Vagina (tissue), 2 donors: ENCODE data around the gene BNC2. TPM values are rescaled to one million over a fixed set of nuclear protein-coding genes. Genes with fewer than 3 reads are reported as not detected.

ENCODE experiments used
- DNase-seq, 2 donors: peaks; one replicate each; pipeline ENCODE4 v3.0.0-alpha.2; 2017; ENCODE audit errors: extremely low spot score in 2 of 2
- H3K27ac ChIP-seq: fragments of 200-600 bp; sonication (generic); one replicate; pipeline ENCODE4 v1.5.1; 2019
- H3K27me3 ChIP-seq: fragments of 200-600 bp; sonication (generic); one replicate; pipeline ENCODE4 v1.5.1; 2019
- H3K36me3 ChIP-seq, 2 donors: fragments of 200-600 bp; sonication (generic); one replicate each; pipeline ENCODE4 v1.5.1; 2017 to 2019
- H3K4me1 ChIP-seq: fragments of 200-600 bp; sonication (generic); one replicate; pipeline ENCODE4 v1.5.1; 2019
- H3K4me3 ChIP-seq, 2 donors: fragments of 200-600 bp; sonication (generic); 1 replicate in 1 of 2; 2 replicates in 1 of 2; pipeline ENCODE4 v1.5.1; 2016 to 2019
- H3K9me3 ChIP-seq: fragments of 200-600 bp; sonication (generic); one replicate; pipeline ENCODE4 v1.5.1; 2019
- POLR2A ChIP-seq, 2 donors: fragments of 450-650 bp; IDR thresholded peaks; one replicate each; pipeline ENCODE4 v1.6.1; 2017; ENCODE audit warnings: antibody characterized with exemption in 2 of 2, mild to moderate bottlenecking in 2 of 2, moderate library complexity in 2 of 2
- POLR2AphosphoS5 ChIP-seq, 2 donors: sonication (generic); formaldehyde crosslinking; IDR thresholded peaks; one replicate each; pipeline ENCODE4 v1.9.0; 2017; ENCODE audit warnings: antibody characterized with exemption in 2 of 2, mild to moderate bottlenecking in 2 of 2, low read depth in 1 of 2; ENCODE audit not compliant: insufficient read depth in 1 of 2
- intact Hi-C: fragments of 100-400 bp; cut with DNase I; formaldehyde crosslinking; loops from one replicate; pipeline ENCODE4 v1.15.1; 2023
- total RNA-seq: library from RNA; depleted of rRNA; stranded (reverse); fragments of >200 nt; gene quantifications from one replicate; pipeline ENCODE4 v1.2.3, GENCODE V29; 2016
- TF ChIP-seq, protein P1 (sequence below), 3 experiments: fragments of 450-650 bp in 2 of 3; fragments of 200-600 bp in 1 of 3; sonication (generic) in 1 of 3; IDR thresholded peaks; one replicate each; pipeline ENCODE4 v1.5.1; 2017 to 2019; ENCODE audit warnings: antibody characterized with exemption in 3 of 3, mild to moderate bottlenecking in 2 of 3, moderate library complexity in 2 of 3

Gene BNC2
- total RNA-seq, 1 donor from 2014 or later: 33.9 TPM

DNA sequence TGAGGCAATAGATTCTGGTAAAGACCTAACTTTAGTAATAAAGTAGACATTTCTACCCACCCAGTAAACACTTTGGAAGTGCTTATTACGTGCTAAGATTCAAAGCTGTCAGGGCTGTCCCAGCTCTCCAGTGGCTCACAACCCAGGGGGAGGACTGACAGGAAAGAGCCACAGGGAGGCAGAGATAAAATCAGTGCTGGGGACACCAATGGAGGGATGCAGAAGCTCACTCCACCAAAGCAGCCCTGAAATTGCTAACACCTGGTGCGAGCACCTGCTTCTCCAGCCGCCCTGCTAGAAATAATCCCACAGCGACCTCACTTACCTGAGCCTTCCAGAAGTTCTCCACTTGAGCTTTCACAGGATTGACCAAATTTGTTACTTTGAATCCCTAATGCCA is 501.0 kb downstream of the BNC2 start:
- no peaks in the 10 kb centered on the region for H3K36me3 ChIP-seq
- H3K9me3 ChIP-seq: no peaks in the 10 kb centered on the region
- TF ChIP-seq, protein P1, sequence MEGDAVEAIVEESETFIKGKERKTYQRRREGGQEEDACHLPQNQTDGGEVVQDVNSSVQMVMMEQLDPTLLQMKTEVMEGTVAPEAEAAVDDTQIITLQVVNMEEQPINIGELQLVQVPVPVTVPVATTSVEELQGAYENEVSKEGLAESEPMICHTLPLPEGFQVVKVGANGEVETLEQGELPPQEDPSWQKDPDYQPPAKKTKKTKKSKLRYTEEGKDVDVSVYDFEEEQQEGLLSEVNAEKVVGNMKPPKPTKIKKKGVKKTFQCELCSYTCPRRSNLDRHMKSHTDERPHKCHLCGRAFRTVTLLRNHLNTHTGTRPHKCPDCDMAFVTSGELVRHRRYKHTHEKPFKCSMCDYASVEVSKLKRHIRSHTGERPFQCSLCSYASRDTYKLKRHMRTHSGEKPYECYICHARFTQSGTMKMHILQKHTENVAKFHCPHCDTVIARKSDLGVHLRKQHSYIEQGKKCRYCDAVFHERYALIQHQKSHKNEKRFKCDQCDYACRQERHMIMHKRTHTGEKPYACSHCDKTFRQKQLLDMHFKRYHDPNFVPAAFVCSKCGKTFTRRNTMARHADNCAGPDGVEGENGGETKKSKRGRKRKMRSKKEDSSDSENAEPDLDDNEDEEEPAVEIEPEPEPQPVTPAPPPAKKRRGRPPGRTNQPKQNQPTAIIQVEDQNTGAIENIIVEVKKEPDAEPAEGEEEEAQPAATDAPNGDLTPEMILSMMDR (IDR thresholded peaks at IDR 0.05): no peak
- TF ChIP-seq POLR2AphosphoS5 (IDR thresholded peaks at IDR 0.05; ENCODE audit: insufficient read depth in 1 of 2, low read depth in 1 of 2) (no peak), POLR2A (IDR thresholded peaks at IDR 0.05) (no peak)
- peak in 1 of 2 donors; percentile 64 for DNase-seq
- H3K27me3 ChIP-seq: no peaks in the 10 kb centered on the region
- no peak overlapping the region for H3K4me3 ChIP-seq
- H3K27ac ChIP-seq: no peak overlapping the region
- no peaks in the 10 kb centered on the region for H3K4me1 ChIP-seq
- intact Hi-C loops: no loop called here

DNA sequence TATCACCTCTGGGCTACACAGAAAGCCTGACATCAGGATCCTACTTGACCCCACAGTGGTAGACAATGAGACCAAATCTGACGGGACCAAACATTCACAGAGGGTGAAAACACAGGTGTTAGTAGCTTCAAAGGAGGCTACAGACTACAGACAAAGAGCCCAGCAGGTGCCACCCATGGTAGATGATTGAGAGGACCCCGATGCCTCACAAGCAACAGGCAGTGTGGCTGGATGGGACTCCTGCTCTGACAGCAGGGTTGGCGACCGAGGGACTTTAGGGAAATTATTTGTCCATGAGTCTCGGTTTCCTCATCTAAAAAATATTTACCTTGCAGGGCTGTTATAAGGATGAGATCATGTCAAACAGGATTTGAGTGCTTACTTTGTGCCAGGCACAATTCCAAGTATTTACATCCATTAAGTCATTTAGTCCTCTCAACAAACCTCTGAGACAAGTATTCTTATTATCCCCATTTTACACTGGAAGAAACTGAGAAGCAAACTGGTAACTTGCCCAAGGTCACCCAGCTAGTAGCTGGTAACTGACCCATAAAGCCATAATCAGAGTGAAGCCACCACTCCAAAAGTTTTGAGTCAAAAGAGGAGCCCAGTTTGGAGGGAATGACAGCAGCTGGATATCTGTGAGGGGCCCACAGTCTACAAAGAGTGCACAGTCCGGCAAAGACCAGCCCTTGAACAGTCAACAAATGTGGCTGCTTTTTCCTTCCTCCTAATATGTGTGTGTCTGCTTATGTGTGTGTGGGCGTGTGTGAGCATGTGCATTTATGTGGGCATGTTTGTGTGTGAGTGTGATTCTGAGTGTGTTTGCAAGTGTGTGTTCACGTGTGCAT is 502.0 kb downstream of the BNC2 start:
- H3K36me3 ChIP-seq: no peaks in the 10 kb centered on the region
- peak in 1 of 2 donors; percentile 42 for DNase-seq
- TF ChIP-seq POLR2AphosphoS5 (IDR thresholded peaks at IDR 0.05; ENCODE audit: insufficient read depth in 1 of 2, low read depth in 1 of 2): no peak
- TF ChIP-seq, protein P1 (IDR thresholded peaks at IDR 0.05): no peak
- no peaks in the 10 kb centered on the region for H3K27me3 ChIP-seq
- H3K4me3 ChIP-seq: no peak overlapping the region
- intact Hi-C loops: no loop called here
- no peaks in the 10 kb centered on the region for H3K4me1 ChIP-seq
- no peaks in the 10 kb centered on the region for H3K9me3 ChIP-seq
- H3K27ac ChIP-seq: no peak overlapping the region

DNA sequence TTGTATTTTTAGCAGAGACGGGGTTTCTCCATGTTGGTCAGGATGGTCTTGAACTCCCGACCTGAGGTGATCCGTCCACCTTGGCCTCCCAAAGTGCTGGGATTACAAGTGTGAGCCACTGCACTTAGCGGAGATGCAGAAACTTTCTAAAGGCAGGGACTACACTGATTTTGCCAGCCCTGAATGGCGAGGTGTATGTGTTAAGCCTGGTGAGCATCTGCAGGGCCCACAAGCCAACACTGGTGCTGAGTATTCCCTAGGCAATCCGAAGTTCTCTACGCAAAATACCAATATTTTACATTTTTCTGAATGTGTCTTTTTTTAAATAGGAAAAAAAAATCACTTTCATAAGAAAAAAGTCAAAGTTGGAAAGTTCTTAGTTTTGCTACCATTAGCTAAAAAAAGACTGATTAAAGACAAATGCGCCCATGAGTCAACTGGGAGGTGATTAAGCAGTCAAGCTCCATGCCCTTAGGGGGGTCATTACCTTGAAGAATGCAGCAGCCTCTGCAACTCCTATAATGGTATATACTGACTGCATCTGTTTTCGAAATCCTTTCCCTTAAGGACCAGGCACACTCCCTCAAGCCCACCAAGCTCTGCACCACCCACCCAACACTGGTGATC is 502.8 kb downstream of the BNC2 start:
- DNase-seq: peak in 1 of 2 donors; percentile 20
- TF ChIP-seq, protein P1 (IDR thresholded peaks at IDR 0.05): no peak
- TF ChIP-seq POLR2AphosphoS5 (IDR thresholded peaks at IDR 0.05; ENCODE audit: insufficient read depth in 1 of 2, low read depth in 1 of 2) (no peak), POLR2A (IDR thresholded peaks at IDR 0.05) (no peak)
- Histone ChIP-seq H3K27ac (no peak overlapping the region), H3K9me3 (no peaks in the 10 kb centered on the region), H3K4me1 (no peaks in the 10 kb centered on the region), H3K4me3 (no peak overlapping the region), H3K27me3 (no peaks in the 10 kb centered on the region), H3K36me3 (no peaks in the 10 kb centered on the region)
- intact Hi-C loops: no loop called here

DNA sequence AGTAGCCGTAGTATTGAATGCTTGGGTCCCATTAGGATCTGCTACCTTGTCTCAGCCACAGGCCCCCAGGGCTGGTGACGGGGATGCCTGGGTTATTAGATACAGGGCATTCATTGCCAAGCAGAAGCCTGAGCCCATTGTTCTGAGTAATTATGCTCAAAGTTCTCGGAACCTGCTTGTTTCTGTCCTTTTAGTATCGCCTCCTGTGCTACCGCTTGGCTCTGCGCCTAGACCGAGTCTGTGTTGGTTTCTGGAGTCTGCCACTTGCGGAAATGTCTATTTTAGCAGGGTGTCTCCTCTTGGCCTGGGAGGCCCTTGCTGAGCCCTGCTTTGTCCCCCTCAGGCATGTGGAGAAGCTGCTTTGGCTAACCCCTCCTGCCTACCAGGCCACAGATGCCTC is 506.1 kb downstream of the BNC2 start:
- no peaks in the 10 kb centered on the region for H3K27me3 ChIP-seq
- TF ChIP-seq POLR2AphosphoS5 (IDR thresholded peaks at IDR 0.05; ENCODE audit: insufficient read depth in 1 of 2, low read depth in 1 of 2) (no peak), POLR2A (IDR thresholded peaks at IDR 0.05) (no peak)
- TF ChIP-seq, protein P1 (IDR thresholded peaks at IDR 0.05): no peak
- DNase-seq: no peak
- H3K4me1 ChIP-seq: no peaks in the 10 kb centered on the region
- H3K27ac ChIP-seq: no peak overlapping the region
- no peak overlapping the region for H3K4me3 ChIP-seq
- H3K9me3 ChIP-seq: no peaks in the 10 kb centered on the region
- H3K36me3 ChIP-seq: no peaks in the 10 kb centered on the region
- intact Hi-C loops: no loop called here

DNA sequence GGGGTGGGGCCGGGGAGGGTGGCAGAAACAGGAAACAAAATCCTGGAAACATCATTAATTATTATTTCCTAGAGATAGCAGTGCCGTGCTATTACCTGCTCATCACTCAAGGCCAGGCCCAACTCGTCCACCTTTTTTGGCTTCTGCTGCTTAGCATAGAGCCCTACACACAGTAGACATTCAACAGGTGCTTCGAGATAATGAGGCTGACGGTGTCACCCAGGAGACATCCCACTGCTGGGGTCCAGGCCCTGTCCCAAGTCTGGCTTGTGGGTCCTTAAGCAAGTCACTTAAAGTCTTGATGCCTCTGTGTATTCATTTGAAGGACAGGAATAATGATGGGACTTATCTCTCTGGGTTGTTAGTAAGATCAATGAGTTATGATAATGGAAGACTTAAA is 506.6 kb downstream of the BNC2 start:
- no peak overlapping the region for H3K27ac ChIP-seq
- H3K36me3 ChIP-seq: no peaks in the 10 kb centered on the region
- TF ChIP-seq, protein P1 (IDR thresholded peaks at IDR 0.05): no peak
- no peak for TF ChIP-seq POLR2AphosphoS5 (IDR thresholded peaks at IDR 0.05; ENCODE audit: insufficient read depth in 1 of 2, low read depth in 1 of 2)
- TF ChIP-seq POLR2A (IDR thresholded peaks at IDR 0.05): no peak

More for the DNA sequence above, 506.6 kb downstream of the BNC2 start:
- Histone ChIP-seq H3K9me3 (no peaks in the 10 kb centered on the region), H3K27me3 (no peaks in the 10 kb centered on the region), H3K4me1 (no peaks in the 10 kb centered on the region), H3K4me3 (no peak overlapping the region)
- DNase-seq: no peak
- intact Hi-C loops: no loop called here
